Uterus (tissue), 2 donors: ENCODE data around the gene RNPEP.

Experiments used
- POLR2A ChIP-seq, 2 donors: fragments of 450-650 bp; IDR thresholded peaks; one replicate each; pipeline ENCODE4 v1.6.1; 2016; ENCODE audit warnings: antibody characterized with exemption in 2 of 2, mild to moderate bottlenecking in 1 of 2, moderate library complexity in 1 of 2
- TF ChIP-seq, protein P1 (sequence below), 4 experiments: fragments of 200-600 bp in 2 of 4; fragments of 450-650 bp in 2 of 4; sonication (generic) in 2 of 4; IDR thresholded peaks; one replicate each; pipeline ENCODE4 v1.5.1; 2016 to 2019; ENCODE audit warnings: antibody characterized with exemption in 4 of 4, mild to moderate bottlenecking in 2 of 4, moderate library complexity in 1 of 4

DNA sequence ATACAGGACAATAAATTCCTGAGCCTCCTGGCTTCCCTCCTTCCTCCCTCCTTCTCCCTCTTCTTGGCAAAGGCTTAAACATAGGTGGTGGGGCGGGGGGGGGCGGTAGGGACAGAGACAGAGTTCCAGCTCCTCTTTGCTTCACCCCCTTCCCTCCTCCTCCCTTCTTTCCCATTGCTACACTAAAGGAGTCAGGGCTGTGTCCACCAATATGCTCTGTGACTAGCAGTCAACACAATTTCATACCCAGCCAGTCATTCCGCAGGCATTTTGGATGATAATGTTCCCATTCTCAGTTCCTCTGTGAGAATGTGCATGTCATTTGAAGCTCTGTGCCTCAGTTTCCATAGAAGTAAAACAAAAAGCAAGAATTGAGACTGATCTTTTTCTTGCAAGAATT is 37.8 kb upstream of the RNPEP start:
- TF ChIP-seq, protein P1, sequence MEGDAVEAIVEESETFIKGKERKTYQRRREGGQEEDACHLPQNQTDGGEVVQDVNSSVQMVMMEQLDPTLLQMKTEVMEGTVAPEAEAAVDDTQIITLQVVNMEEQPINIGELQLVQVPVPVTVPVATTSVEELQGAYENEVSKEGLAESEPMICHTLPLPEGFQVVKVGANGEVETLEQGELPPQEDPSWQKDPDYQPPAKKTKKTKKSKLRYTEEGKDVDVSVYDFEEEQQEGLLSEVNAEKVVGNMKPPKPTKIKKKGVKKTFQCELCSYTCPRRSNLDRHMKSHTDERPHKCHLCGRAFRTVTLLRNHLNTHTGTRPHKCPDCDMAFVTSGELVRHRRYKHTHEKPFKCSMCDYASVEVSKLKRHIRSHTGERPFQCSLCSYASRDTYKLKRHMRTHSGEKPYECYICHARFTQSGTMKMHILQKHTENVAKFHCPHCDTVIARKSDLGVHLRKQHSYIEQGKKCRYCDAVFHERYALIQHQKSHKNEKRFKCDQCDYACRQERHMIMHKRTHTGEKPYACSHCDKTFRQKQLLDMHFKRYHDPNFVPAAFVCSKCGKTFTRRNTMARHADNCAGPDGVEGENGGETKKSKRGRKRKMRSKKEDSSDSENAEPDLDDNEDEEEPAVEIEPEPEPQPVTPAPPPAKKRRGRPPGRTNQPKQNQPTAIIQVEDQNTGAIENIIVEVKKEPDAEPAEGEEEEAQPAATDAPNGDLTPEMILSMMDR (IDR thresholded peaks at IDR 0.05) = no peak
- TF ChIP-seq POLR2A (IDR thresholded peaks at IDR 0.05) = no peak
